ENCODE results near the gene FBXO27. TPM values are rescaled to one million over a fixed set of nuclear protein-coding genes. Genes with fewer than 3 reads are reported as not detected.
A peak's percentile ranks its signal among the peaks of the same experiment; 100 is the strongest.

Gene FBXO27
- total and polyA plus RNA-seq, 2 of the 8 experiments (the other 6 are each of a cell fraction or from before 2014, with no cell fraction given), result 10.9 to 25.5 TPM

GRCh38 chr19:38977445-38978325 is 54.7 kb downstream of the FBXO27 start:
- H2BK120ac ChIP-seq (replicated peaks; ENCODE audit: low read depth, low read length), result no peak overlapping the region
- H2AK5ac ChIP-seq (ENCODE audit: low read depth, low read length), result no peak overlapping the region
- no peak overlapping the region for H2BK5ac ChIP-seq (ENCODE audit: low read depth, low read length)
- DNase-seq (ENCODE audit: low read depth in 1 of 2, low spot score in 2 of 2), result no peak
- H3K23me2 ChIP-seq (ENCODE audit: low read depth, low read length), result peaks cover 6% of the 10 kb centered on the region; the same call in 1 of the 2 replicates
- H2BK15ac ChIP-seq (ENCODE audit: low read length), result no peak overlapping the region
- H3K79me1 ChIP-seq (ENCODE audit: low read depth, low read length), result no peaks in the 10 kb centered on the region
- ChIA-PET POLR2A (ENCODE audit: partially characterized antibody) (interaction anchor here (1.0 to 1.3 kb wide), 2 partner anchors 11 to 16 kb away, joined by 4 to 5 read pairs; no protein-coding TSS in a partner anchor), CTCF (ENCODE audit: partially characterized antibody) (interaction anchor here (0.5 to 4.1 kb wide), 24 partner anchors 10 to 575 kb away, joined by 3 to 32 read pairs (median 5); partner anchors contain the start of gene FBXO27)
- no peak overlapping the region; a peak in 1 of 7 replicates for H3K9ac ChIP-seq (replicated peaks in 1 of 4; ENCODE audit: extremely low read depth in 1 of 4, low read depth in 3 of 4, low read length in 3 of 4)
- H3K4ac ChIP-seq (replicated peaks; ENCODE audit: insufficient read length, low read depth, low read length), result no peak overlapping the region
- no peak overlapping the region for H4K8ac ChIP-seq (ENCODE audit: extremely low read depth, insufficient read depth, low read length)
- H3K56ac ChIP-seq (replicated peaks; ENCODE audit: insufficient read length, low read depth, low read length), result no peak overlapping the region
- H4K5ac ChIP-seq (ENCODE audit: insufficient read length, low read depth, low read length), result no peak overlapping the region
- H3K36me3 ChIP-seq (ENCODE audit: control insufficient read depth in 2 of 4, insufficient read depth in 4 of 4, low read length in 3 of 4), result no peaks in the 10 kb centered on the region
- no peak overlapping the region for H3K14ac ChIP-seq (ENCODE audit: insufficient read length)
- peaks cover 0 to 9% (median 3%) of the 10 kb centered on the region in 4 experiments; a peak in 3 of 7 replicates for H3K4me1 ChIP-seq (replicated peaks in 1 of 4; ENCODE audit: control insufficient read depth in 3 of 4, insufficient read depth in 4 of 4, low read length in 3 of 4)
- no peak overlapping the region for H2BK12ac ChIP-seq (ENCODE audit: low read depth, low read length)
- H3K27me3 ChIP-seq (replicated peaks in 1 of 4; ENCODE audit: control insufficient read depth in 3 of 4, extremely low read depth in 1 of 4, insufficient read depth in 3 of 4, low read length in 3 of 4), result 0 out of 7 replicates have a peak, but pooled peaks cover 0 to 3% (median 0%) of the 10 kb centered on the region in 4 experiments
- no peak overlapping the region for H2BK20ac ChIP-seq (ENCODE audit: low read length)
- no peak overlapping the region for H4K91ac ChIP-seq (replicated peaks; ENCODE audit: insufficient read length, low read length)
- no peak overlapping the region for H2AFZ ChIP-seq (ENCODE audit: low read length)
- no peaks in the 10 kb centered on the region for H4K20me1 ChIP-seq (replicated peaks in 1 of 2; ENCODE audit: control insufficient read depth in 1 of 2, insufficient read depth in 2 of 2, low read length in 2 of 2)
- peak overlapping the region; percentile 48 for H3K18ac ChIP-seq (ENCODE audit: extremely low read depth, low read length)
- no peaks in the 10 kb centered on the region for H3K9me3 ChIP-seq (ENCODE audit: insufficient read depth in 2 of 2, low read depth in 1 of 2, low read length in 1 of 2)
- no peak overlapping the region for H3K4me2 ChIP-seq (ENCODE audit: insufficient read depth in 1 of 2, low read depth in 2 of 2, low read length in 2 of 2)
- FAIRE-seq, result no peak
- H3K79me2 ChIP-seq (ENCODE audit: control insufficient read depth in 1 of 2, insufficient read depth in 2 of 2, low read length in 2 of 2), result peaks cover 0 to 2% of the 10 kb centered on the region in 2 experiments; a peak in 1 of 4 replicates
- no peak overlapping the region for H3K4me3 ChIP-seq (ENCODE audit: extremely low read depth in 1 of 4, insufficient read depth in 2 of 4, low read depth in 3 of 4, low read length in 4 of 4)
- 91 to 100% methylated on average over 1 to 15 of the region's 15 CpGs for WGBS, 2 experiments (ENCODE audit: extremely low coverage in 1 of 2, insufficient coverage in 1 of 2, insufficient read length in 1 of 2, insufficient replicate concordance in 2 of 2, low coverage in 1 of 2, low lambda C conversion rate in 2 of 2, missing lambda C conversion rate in 1 of 2)
- no peak overlapping the region for H3K27ac ChIP-seq (ENCODE audit: low read depth, low read length)
- no peak overlapping the region for H3K23ac ChIP-seq (ENCODE audit: insufficient read length)
- no peak for TF ChIP-seq POU5F1 (IDR thresholded peaks at IDR 0.05; ENCODE audit: low read depth, low read length)
- TF ChIP-seq NRF1 (IDR thresholded peaks at IDR 0.05; ENCODE audit: low read depth, low read length), result no peak
- no peak for TF ChIP-seq YY1 (IDR thresholded peaks at IDR 0.05; ENCODE audit: low read depth, low read length)
- TF ChIP-seq E2F6 (IDR thresholded peaks at IDR 0.05), result no peak
- no peak for TF ChIP-seq JUN (IDR thresholded peaks at IDR 0.05; ENCODE audit: low read depth, low read length)
- no peak for TF ChIP-seq CREB1 (IDR thresholded peaks at IDR 0.05)
- TF ChIP-seq CHD2 (IDR thresholded peaks at IDR 0.05; ENCODE audit: low read length), result no peak
- no peak for TF ChIP-seq RXRA (IDR thresholded peaks at IDR 0.05; ENCODE audit: insufficient read depth, low read depth, low read length)
- no peak for TF ChIP-seq POLR2A (IDR thresholded peaks at IDR 0.05; ENCODE audit: control extremely low read depth in 1 of 2, low read depth in 2 of 2, low read length in 2 of 2)
- TF ChIP-seq USF2 (IDR thresholded peaks at IDR 0.05; ENCODE audit: low read length), result no peak
- TF ChIP-seq EZH2 (IDR thresholded peaks at IDR 0.05; ENCODE audit: low read depth, low read length, severe bottlenecking), result no peak

All from H1 (cell line).